ENCODE measurements around the gene POU2F3.

The POU2F3 gene

GRCh38 chr11:120239713-120240640, at the start of gene POU2F3:
Gene POU2F3, plus strand, starts transcription at chr11:120240140. Its CDS starts 204 bp downstream, at chr11:120240344.
- in situ Hi-C loops (cut with MboI; ENCODE audit: low sequenced_read_pairs), result loop anchor here (10.0 kb wide), 1 partner anchor 65 kb away; no protein-coding TSS in a partner anchor

- in situ Hi-C loops (cut with MboI; ENCODE audit: low sequenced_read_pairs), result no loop called here
Observed at GRCh38 chr11:120191058-120191457, 48.9 kb upstream of the POU2F3 start.

DNA sequence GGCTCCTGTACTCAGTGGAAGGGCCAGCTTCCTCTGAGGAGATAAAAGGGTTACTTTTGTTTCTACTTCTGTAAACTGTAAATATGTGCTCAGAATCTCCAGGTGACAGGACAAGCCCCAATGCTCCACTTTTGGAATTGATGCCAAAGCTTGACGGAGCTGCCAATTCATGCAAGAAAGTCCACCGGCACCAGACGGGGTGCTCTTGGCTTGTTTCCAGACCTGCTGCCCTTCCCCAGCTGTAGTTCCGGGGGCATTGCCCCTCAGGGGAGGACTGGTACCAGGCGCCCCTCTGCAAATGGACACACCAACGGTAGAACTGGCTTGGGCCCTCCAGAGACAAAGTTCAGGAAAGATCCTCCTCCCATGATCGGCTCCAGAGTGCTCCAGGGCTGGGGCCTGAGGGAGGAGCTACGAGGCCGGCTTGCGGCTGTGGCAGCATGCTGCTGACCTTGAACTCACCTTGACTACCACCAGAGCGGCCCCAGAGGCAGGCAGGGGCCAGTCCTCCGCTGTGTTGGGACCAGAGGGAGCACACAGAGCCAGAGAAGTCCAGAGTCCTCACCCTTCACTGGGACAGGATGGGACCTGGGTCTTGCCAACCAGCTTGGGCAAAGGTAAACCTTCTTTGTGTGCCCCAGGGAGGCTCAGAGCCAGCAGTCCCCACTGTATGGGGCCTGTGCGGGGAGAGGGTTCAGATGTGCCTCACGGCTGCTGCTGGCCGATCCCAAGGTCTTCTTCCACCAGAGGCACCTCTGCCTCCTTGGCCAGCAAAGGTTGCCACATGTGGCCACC, 46.9 kb upstream of the POU2F3 start:
- in situ Hi-C loops (cut with MboI; ENCODE audit: low sequenced_read_pairs), result no loop called here

DNA sequence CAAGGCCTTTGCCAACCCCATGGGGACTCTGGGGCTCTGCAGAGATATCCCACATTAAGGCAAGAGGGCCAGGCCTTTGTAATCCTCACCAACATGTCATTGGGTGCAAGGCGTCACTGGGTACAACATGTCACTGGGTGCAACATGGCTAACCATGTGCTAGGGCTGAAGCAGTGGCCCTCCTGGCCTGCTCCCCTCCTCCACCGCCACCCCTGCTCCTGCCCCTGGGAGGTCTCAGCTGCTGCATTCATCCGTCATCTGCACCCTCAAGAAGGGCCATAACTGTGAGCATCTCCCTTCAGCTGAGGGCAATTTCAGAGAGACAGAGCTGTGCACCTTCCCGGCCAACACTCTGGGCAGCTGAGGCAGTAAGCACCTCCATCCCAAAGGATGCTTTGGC, 45.8 kb upstream of the POU2F3 start:
- in situ Hi-C loops (cut with MboI; ENCODE audit: low sequenced_read_pairs), result no loop called here

DNA sequence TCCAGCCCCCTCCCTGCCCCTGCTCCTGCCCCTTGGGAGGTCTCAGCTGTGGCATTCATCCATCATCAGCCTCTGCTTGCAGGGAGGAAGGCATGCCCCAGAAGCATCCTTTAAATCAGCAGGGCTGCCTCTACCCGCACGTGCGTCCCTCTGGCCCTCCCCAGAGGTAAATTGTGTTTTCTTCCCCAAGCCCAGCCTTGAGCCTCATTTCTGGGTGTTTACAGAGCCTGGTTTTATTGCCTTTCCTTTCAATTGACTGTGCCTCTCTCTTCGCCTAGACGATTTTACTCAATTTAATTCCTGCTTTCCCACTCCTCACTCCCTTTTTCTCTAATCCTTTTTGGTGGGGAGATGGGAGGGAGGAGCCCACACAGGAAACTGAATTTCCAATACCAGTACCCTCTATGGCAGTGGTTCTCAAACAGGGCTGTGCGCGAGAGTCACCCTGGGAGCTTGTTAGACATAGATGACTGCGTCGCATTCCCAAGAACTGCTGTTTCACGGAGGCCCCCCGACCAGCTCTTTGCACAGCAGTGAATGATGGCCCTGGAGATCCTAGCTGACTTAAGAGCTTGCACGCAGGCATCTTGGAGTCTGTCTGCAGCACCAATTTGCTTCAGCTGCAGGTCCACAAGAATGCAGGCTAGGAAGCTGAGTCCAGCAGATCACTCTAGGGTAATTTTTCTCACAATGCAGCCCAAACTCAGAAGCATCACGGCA, 44.2 kb upstream of the POU2F3 start:
- in situ Hi-C loops (cut with MboI; ENCODE audit: low sequenced_read_pairs), result no loop called here

- in situ Hi-C loops (cut with MboI; ENCODE audit: low sequenced_read_pairs), result no loop called here
Observed at GRCh38 chr11:120196826-120197225, 43.1 kb upstream of the POU2F3 start.

GRCh38 chr11:120197251-120197891, 42.6 kb upstream of the POU2F3 start:
- in situ Hi-C loops (cut with MboI; ENCODE audit: low sequenced_read_pairs), result no loop called here

GRCh38 chr11:120197977-120198376, 42.0 kb upstream of the POU2F3 start:
- in situ Hi-C loops (cut with MboI; ENCODE audit: low sequenced_read_pairs), result no loop called here

DNA sequence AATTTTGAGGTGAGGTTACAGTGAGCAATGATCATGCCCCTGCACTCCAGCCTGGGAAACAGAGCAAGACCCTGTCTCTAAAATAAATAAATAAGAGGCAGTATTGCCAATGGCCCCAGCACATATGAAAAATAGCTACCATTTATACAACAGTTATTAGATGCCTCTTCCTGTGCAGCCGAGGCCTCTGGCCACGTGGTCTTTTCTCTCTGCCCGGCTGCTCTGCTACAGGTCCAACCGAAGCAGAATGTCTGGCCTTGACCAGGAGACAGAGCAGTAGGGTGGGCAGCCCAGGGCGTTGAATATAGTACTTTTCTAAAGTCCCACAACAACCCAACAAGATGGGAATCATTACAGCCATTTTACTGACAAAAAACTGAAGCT, 41.5 kb upstream of the POU2F3 start:
- in situ Hi-C loops (cut with MboI; ENCODE audit: low sequenced_read_pairs), result no loop called here

- in situ Hi-C loops (cut with MboI; ENCODE audit: low sequenced_read_pairs), result no loop called here
Observed at GRCh38 chr11:120198787-120199469, 41.0 kb upstream of the POU2F3 start.

DNA sequence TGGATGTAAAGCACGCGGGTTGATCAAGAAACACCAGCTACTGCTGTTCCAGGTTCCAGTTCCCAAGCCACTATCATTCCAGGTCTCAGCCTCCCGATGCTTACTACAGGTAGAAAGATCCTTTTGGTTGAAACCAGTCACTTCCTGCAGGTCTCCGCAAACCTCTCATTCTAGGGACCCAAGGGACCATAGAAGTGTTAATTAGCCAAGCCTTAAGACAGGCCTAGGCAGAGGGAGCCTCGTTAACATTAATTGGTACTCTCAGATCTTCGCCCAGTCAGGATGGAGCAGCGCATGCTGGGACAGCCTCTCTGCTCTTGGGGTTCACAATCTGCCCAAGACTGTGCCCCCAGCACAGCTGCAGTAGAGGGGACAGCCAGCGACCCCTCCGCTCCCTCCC, 40.3 kb upstream of the POU2F3 start:
- in situ Hi-C loops (cut with MboI; ENCODE audit: low sequenced_read_pairs), result no loop called here

- in situ Hi-C loops (cut with MboI; ENCODE audit: low sequenced_read_pairs), result no loop called here
Observed at GRCh38 chr11:120200677-120201076, 39.3 kb upstream of the POU2F3 start.

DNA sequence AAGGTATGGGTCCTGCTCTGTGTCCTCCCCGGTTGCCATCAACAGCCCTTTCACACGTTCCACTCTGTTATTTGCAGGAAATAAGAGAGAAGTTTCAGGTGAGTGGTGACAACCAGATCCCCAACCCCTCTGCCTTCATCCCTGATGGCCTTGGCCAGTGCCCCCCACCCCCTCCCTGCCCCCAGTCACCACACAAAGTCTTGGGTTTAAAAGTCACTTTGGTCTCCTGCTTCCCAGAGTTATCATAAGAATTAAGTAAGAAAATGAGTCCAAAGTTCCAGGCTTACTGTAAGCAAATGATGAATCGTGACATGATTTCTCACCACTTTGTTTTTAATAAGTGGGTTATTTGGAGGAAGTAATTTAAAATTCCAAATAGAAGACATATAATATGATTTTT, 38.3 kb upstream of the POU2F3 start:
- in situ Hi-C loops (cut with MboI; ENCODE audit: low sequenced_read_pairs), result no loop called here

DNA sequence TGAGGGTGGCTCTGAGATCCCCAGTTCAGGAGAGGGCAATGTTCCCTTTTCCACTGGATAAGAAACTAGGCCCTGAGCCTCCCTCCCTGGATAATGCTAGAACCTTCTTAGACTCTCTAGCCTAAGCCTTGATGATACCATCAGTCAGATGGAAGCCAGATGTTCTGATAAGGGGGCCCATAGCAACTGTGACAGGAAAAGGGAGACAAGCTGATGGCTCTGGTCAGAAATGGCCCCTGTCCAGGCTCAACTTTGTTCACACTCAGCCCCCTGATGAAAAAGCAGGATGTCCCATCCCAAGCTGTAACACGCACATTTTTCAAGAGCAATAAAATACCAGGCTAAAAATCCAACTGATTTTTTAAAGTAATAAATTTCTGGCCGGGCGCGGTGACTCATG, 36.3 kb upstream of the POU2F3 start:
- in situ Hi-C loops (cut with MboI; ENCODE audit: low sequenced_read_pairs), result no loop called here

GRCh38 chr11:120205596-120206161, 34.3 kb upstream of the POU2F3 start:
- in situ Hi-C loops (cut with MboI; ENCODE audit: low sequenced_read_pairs), result no loop called here

DNA sequence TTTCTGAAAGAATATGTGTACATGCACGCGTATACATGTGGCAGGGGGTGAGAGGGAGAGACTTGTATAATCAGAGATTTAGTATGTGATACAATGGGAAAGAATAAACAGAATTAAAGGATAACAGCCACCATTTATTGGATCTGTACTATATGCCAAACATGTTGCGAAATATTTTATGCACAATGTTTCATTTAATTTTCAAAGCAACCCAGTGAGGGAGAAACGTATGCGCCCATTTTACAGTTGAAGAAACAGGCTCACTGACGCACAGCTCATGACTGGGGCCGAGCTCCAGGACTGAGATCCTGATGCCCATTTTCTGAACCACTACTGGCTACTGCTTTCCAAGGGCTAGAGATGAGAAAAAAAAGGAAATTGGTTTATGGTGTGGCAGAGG, 32.4 kb upstream of the POU2F3 start:
- in situ Hi-C loops (cut with MboI; ENCODE audit: low sequenced_read_pairs), result no loop called here

- in situ Hi-C loops (cut with MboI; ENCODE audit: low sequenced_read_pairs), result no loop called here
Observed at GRCh38 chr11:120208001-120208441, 31.9 kb upstream of the POU2F3 start.

DNA sequence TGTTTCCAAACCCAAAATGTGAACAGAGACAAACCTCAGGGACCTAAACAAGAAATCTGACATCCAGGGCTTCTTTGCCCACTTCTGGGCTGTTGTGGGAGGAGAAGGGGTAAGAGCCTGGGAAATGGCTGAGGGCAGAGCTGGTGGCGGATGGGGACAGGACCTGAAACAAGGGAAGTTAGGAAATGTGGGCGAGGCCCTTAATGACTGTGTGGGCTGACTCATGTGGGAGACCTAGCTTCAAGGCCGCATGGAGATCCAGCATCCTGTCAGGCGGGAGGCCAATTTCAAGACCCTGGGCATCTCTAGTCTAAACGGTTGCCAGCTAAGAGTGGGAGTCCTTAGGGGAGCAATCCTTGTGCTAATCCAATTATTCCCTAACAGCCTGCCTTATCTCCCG, 31.2 kb upstream of the POU2F3 start:
- in situ Hi-C loops (cut with MboI; ENCODE audit: low sequenced_read_pairs), result no loop called here

- in situ Hi-C loops (cut with MboI; ENCODE audit: low sequenced_read_pairs), result no loop called here
Observed at GRCh38 chr11:120209746-120210625, 30.0 kb upstream of the POU2F3 start.

Measured in HL-60/S4 treated with phorbol 12-myristate 13-acetate at 8.2 ng/mL for 4 days and 3 days (cell line).